NOMO-1 treated with DMSO at 0.1 percent for 48 hours (cell line): ENCODE data around the gene BSN.

ENCODE experiments used
- DNase-seq: peaks from one replicate; lab custom pipeline; 2025; ENCODE audit not compliant: unreplicated experiment; lab: John Stamatoyannopoulos, UW

The BSN gene

DNA sequence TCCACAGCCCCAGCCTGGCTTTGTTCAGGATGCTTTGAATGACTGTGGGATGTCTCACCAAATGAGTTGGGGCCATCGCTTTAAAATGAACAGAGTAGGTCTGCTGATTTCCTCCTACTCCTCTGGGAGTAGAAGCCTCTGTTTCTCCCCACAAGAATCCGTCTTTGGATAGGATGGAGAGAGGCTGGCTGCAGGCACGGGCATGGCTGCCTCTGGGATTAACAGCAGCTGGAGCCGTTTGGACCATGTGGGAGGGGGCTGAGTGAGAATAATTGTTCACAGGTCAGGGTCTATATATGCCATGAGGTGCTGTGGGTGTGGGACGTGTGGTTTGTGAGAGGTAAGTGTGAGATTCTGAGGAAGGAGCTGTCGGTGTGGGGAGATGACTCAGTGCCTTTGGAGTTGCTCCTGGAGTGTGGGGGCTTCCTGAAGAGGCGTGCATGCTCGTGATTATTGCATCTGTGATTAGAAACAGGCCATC, 71.9 kb downstream of the BSN start:
- DNase-seq: no peak

DNA sequence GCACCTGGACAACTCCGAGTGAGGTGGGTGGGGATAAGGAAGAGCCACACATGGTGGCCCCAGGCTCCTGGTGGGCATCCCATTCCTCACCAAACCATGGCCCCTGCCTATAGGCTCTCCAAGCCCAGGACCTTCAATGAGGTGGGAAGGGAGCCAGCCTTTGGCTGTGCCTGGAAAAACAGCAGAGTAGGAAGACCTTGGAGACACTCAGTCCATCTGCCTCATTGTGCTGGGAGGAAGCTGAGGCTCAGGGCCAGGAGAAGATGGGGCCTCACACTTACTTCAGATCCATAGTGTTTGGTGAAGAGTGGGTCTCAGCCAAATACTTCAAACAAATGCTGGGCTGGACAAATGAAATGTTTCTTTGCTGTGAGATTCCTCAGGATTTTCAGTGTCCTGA, 72.5 kb downstream of the BSN start:
- DNase-seq: no peak

DNA sequence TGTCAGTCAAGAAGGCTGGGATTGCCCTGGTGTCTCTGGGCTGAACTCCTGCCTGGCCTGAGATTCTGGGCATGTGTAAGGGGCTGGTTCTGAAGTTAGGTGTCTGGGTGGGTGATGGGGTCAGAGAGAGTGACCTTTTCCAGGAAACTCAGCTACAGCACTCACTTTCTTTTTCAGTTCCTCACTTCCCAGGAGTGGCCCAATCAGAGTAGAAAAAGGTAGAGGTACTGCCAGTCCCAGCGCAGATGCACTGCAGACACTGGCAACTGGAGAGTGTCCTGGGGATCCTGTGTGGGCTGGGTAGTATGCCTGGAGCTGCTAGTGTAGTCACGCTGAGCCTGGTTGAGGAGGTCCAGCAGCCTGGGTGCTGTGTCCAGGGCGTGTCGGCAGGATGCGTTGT, 73.4 kb downstream of the BSN start:
- DNase-seq: no peak

DNA sequence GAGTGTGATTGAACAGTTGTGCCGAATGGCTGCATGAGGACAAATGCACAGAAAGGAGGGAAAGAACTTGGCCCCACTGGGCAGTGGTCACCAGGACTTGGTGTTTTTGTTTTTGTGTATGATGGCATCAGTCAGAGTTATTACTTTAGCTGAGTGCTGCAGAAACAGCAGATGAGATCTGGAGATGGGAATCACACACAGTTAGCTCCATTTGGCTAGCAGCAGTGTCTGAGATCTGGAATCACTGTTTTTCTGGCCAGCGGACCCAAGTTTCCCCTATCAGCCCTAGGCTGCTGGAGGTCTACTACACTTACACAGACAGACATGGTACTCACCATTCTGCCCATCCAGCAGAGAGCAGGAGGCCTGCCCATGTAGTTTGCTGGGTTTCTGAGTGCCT, 74.0 kb downstream of the BSN start:
- DNase-seq: no peak

DNA sequence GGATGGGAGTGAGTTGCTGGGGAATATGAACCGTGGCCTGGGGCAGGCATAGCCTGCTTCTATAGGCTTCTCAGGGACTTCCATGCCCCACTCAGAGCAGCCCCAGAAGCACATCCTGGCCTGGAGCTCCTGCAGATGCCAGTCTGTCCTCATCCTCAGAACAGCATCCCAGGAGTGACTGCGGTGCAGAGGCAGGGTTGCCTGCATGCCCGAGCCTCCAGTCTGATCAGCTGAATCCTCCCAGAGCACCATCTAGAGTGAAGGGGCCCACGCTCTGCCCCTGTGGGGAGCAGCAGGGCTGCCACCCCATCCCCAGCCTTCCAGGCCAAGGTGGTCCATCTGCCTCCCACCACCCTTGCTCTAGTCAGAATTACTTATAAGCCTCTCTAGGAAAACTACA, 75.2 kb downstream of the BSN start:
- DNase-seq: no peak

DNA sequence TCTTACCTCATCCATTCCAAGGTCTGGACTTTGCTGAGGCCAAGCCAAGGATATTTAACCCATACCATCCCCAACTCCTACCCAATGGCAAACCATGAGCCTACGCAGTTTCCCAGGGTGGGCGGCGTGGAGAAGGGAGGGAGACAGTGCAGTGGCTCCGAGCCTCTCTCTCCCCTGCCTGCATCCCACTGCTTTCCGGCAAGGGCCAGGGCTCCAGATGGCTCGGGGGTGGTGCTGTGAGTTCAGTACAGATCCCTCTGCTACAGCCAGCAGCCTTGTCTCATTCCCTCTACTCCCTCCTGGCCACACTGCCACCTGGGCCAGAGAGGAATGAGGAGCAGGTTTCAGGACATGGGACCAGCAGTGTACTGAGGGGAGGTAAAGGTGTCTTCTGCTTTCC, 75.6 kb downstream of the BSN start:
- DNase-seq: no peak

DNA sequence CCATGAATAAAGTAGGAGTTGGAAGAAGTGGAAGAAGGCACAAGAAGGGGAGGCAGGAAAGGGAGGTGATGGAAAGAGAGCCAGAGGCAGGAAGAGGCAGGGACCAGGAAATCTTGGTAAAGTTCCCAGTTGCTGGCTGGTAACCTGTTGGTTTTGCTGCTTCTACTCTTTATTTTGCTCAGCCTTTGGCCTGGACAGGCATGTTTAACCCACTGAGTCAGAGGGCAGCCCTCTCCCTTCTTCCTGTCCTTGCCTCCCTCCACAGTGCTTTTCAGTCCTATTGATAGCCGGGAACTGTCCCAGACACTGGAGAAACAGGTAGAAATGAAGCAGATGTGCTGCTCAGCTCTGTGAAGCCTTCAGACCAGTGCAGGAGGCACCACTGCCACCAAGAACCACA, 76.5 kb downstream of the BSN start:
- DNase-seq: no peak

DNA sequence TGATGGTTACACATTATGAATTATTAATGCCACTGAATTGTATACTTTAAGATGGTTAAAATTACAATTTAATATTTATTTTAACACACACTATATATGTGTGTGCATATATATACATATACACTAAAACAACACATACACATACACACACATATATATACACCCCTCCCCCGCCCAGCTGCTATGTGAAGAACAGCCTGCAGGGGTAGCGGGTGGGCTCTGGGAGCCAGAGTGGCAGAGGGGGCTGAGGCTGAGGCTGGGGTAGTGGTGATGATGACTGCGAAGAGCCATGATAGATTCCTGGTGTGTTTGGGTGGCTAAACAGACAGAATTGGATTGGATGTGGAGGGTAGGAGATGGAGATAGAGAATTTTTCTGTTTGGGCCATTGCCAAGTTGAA, 80.5 kb downstream of the BSN start:
- no peak for DNase-seq

DNA sequence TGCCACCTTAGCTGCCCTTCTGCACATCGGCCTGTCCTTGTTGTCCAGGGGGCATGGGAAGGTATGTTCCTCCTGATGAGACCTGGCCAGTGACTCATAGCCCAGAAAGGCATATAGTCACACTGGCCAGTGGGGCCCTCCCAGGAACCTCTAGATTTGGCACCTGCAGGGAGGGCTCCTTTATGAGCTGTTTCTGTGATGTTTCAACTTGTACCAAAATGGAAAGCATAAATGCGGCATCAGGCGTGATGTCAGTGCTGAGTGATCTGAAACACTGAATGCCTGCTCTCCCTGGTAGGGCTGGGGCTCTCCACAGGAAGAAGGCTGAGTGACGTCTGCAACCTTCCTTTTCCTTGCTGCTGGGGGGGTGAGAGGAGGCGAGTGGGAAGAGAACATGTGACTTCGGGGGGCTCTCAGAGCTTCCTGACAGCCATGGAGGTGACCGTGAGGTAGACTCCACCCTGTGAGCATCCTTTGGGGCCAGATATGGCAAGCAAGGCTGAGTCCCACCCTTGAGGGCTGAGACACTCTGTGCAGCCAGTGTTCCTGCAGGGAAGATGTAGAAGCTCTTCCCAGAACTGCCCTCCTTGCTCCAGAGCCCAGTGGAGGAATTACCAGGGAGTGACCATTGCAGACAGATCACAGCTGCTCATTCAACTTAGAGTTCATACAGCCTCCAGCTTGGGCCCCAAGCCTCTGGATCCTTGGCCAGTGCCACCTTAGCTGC, 82.8 kb downstream of the BSN start:
- DNase-seq: no peak

DNA sequence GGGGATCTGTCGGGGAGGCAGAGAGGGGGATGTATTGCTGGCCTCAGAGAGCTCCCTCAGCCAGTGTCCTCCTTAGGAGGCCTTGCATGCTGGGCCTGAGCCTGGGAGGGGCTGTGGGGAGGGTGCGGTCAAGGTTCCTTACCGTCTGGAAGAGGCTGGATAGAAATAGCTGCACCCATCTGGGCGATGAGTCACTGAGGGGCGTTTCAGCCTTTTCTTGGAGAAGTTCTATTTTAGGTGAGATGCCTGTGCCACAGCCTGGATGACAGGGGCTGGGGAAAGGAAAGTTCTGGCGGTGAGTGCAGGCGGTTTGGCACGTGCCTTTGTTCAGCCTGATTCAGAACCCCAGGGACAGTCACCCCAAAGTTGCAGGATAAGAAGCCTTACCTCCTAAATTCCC, 84.2 kb downstream of the BSN start:
- DNase-seq: peak; percentile 24

DNA sequence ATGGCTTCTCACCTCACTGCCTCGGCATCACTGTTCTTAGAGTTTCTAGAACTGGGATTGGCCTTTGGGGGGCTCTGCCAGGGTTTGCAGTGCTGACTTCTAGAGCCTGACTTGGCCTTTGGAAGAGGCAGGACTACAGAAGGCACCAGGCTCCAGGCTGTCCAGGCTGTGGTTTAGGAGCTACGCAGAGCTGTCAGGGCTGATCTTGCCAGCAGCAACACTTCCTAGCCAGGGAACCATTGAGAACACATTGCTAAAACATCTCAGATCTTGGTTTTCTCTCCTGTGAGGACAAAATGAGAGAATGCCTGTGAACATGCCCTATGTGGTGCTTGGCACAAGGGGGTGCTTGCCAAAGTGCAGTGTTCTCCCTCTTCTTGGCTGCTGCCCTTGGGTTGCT, 85.3 kb downstream of the BSN start:
- no peak for DNase-seq

DNA sequence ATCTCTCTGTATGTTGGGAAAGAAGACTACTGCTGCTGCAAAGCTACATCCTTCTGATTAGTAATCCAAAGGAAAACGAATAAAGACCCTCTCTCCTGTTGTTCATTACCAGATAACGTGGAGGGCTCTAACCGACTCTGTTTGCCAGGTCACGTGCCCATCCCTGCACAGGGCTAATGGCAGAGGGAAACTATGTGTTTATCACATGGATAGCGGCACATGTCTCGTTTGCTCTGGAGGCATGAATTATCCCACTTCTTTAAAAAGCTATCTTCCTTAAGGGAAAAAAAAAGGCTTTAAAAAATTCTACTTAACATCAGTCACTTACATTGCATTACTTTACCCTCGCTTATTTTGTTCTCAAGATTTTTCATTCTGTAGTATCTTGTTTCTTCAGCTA, 87.0 kb downstream of the BSN start:
- no peak for DNase-seq

DNA sequence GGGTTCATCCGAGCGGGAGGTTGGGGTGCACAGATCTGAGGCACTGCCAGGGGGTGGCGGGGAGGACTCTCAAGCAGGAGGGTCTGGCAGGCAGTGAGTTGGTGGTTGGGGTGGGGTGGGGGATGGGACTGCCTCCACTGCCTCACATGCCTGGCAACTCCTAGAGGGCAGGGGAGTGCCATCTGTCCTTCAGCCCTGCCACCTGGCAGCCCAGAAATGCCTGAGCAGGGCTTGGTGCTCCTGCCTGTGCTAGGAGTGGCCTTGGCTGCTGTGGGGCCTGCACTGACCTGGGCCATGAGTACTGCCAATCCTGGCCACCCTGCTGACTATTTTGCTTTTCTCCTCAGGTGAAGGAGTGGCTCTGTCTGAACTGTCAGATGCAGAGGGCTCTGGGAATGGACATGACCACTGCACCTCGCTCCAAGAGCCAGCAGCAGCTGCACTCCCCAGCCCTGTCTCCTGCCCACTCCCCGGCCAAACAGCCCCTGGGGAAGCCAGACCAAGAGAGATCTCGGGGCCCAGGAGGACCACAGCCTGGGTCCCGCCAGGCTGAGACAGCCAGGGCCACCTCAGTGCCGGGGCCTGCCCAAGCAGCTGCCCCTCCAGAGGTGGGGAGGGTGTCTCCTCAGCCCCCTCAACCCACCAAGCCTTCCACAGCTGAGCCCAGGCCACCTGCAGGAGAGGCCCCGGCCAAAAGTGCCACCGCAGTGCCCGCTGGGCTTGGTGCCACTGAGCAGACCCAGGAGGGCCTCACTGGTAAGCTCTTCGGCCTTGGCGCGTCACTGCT, 87.8 kb downstream of the BSN start:
- DNase-seq: no peak

DNA sequence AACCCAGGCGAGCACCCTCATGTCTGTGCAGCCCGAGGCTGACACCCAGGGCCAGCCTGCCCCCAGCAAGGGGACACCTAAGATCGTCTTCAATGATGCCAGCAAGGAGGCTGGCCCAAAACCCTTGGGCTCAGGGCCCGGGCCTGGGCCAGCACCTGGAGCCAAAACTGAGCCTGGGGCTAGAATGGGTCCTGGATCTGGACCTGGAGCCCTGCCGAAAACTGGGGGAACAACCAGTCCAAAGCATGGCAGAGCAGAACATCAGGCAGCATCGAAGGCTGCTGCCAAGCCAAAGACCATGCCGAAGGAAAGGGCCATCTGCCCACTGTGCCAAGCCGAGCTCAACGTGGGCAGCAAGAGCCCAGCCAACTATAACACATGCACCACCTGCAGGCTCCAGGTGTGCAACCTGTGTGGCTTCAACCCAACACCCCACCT, 88.5 kb downstream of the BSN start:
- DNase-seq: no peak

DNA sequence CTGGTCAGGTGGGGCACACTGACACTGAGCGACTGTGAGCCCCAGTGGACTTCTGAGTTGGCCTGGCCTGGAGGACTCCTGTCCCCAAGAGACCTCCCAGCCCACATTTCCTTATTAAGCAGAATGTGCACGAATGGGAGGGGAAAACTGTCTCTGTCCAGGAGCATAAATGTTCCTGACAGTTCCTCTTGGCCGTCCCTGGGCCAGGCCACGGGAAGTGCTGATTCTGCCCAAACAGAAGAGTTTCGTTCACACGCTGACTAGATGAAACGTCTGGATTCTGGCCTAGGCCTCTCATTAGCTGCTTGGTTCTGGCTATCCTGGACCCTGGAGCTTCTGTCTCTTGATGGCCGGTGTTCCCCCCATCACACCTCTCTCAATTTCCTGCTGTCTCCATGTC, 90.4 kb downstream of the BSN start:
- DNase-seq: no peak

DNA sequence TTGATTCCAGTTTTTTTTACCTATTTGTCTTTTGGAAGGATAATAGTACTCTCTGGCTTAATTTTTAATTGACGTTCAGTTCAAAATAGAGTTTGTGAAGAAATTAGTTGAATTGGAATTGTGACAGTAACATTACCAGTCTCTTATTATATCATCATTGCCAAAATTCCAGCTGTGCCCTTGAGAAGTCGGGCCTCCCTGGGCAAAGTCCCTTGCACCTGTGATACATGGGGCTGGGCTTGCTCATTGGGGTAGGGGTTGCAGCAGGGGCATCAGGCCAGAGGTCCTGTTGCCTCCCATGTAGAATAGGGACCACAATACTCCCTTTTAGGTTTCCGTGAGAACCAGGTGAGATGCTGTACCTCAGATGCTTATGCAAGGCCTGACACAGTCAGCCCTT, 92.0 kb downstream of the BSN start:
- no peak for DNase-seq

DNA sequence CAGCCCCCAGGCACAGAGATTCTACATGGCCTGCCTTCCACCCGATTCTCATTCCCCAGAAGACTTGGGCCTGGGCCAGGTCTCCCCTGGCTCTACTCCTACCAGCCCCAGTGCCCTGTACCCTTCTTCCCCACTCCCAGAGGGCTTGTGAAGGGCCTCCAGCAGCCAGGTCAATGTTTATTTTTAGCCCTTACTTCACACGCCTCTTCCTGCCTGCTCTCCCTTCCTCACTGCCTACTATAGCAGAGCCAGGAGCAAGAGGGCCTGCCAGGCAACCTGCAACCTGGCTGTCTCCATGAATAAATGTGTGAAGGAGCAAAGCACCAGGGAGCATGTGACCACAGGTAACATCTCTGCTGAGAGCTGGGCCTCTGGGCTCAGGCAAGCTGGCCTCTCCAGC, 93.5 kb downstream of the BSN start:
- peak; percentile 10 for DNase-seq

DNA sequence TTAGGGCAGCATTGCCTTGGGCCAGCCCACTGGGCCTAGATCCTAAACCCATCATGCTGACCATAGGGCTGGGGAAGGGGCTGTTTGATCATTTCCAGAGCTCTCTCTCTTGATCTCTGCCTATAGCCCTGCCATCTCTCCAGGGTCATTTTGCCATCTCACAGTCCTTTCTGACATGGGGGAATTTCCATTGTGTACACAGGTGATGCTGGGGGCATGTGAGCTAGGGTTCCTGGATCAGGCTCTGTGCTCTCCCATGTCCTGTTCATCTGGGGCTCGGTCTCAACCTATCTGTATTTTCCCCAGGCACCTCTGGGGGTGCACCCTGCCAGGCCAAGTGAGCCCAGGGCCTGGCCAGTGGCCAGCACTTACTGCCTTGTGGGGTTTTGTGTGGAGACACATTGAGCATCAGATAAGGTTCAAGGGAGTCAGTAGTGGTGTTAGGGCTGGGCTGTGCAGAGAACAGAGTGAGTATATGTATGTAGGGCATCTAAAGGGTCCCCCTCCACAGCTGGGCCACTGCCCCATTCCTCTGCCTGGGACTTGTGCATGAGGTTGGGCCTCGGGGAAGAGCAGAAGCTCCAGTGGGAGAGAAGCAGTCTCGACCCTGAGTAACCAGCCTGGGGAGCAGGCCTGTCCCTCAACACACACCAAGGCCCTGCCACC, 94.2 kb downstream of the BSN start:
- no peak for DNase-seq

DNA sequence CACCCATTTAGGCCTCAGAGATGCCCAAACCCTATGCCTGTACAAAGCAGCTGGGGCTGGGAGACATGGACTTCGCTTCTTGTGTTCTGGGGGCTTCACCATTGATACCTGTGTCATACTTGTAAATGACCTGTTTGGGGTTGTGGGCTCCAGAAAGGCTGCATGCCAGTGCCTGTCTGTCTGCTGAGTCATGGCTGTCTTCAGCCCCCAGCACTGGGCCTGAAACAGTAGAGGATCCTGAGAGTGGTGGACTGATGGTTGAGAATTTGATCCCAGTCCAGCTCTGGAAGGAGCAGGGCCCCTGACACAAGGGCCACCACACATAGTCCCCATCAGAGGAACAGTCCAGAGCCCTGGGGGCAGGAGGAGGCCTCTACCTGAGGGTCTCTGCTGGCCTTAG, 95.3 kb downstream of the BSN start:
- no peak for DNase-seq

DNA sequence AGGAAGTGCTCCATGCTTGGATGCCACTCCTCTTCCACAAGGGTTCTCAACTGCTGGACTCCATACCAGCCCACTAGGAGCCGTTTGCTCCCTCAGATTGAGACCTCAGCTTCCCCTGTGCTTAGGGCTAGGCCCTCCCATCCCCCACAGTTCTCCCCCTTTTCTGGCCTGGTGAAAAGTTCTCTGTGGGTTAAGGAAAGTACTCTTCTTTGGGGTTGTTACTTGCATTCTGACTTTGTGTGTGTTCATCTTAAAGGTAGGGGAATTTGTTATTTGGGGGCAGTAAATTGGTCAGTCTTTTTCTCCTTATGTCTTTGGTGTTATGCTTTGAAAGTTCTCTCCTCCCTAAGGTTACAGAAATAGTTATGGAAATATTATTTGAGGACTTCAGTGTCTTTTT, 95.9 kb downstream of the BSN start:
- DNase-seq: no peak

DNA sequence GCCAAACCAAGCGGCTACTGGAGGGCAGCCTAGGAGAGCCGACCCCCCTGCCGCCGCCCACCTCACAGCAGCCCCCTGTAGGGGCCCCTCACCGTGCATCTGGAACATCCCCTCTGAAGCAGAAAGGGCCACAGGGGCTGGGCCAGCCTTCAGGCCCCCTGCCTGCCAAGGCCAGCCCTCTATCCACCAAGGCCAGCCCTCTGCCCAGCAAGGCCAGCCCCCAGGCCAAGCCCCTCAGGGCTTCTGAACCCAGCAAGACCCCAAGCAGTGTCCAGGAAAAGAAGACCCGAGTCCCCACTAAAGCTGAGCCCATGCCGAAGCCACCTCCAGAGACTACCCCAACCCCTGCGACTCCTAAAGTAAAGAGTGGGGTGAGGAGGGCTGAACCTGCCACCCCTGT, 96.4 kb downstream of the BSN start:
- DNase-seq: no peak
